Measurements from ENCODE around the gene ZNF618. TPM values are rescaled to one million over a fixed set of nuclear protein-coding genes. Genes with fewer than 3 reads are reported as not detected.

Gene ZNF618
- total RNA-seq, 2 donors from 2014 or later, result 16.6 to 24.9 TPM

DNA sequence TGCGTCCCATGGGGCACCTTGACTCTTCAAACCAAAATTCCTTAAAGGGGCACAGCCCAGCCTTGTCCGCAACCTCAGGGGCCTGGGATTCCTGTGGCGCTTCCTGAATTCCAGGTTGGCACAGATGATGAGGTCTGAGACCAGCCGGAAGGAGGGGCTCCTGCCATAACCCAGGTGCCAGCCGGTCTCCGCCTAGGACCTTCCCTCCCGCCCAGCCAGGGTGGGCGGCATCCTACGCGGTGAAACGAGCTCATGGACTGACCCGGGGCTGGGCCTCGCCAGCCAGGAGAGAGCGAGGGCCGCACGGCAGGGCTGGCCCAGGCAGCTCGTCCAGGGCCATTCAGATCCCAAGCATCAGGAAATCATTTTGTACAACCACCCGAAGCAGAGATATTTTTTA lies 179.0 kb downstream of the ZNF618 start:
- H3K36me3 ChIP-seq, result peaks cover 8% of the 10 kb centered on the region
- DNase-seq (ENCODE audit: low spot score), result no peak

DNA sequence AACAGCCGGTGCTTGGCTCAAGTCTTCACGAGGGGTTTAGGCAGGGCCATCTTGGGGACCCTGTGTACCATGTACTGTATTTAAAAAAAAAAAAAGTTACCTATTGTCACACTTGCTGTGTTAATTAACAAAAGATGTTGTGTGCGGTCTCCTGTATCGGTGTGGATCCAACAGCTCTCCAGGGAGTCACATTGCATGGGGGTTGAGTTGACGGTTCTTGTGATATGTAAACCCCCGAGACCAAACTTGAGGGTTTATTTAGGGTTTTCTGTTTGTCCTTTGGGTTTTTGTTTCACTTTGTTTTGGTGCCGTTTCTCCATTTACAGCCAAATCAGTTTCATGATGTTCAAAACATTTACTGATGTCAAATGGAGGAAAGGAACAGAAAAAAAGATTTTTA lies 179.8 kb downstream of the ZNF618 start:
- H3K27ac ChIP-seq, result no peak overlapping the region
- DNase-seq (ENCODE audit: low spot score), result no peak
- H3K27me3 ChIP-seq (replicated peaks; ENCODE audit: insufficient read depth), result no peaks in the 10 kb centered on the region
- no peaks in the 10 kb centered on the region for H3K9me3 ChIP-seq
- peaks cover 8% of the 10 kb centered on the region for H3K36me3 ChIP-seq
- H3K4me3 ChIP-seq, result no peak overlapping the region
- no peak for ATAC-seq (ENCODE audit: insufficient number of reproducible peaks, low FRiP score, low read depth)
- H3K4me1 ChIP-seq (ENCODE audit: control insufficient read depth in 1 of 2, low read depth in 2 of 2), result peaks cover 13 to 25% of the 10 kb centered on the region in 2 donors
- TF ChIP-seq, protein P1, sequence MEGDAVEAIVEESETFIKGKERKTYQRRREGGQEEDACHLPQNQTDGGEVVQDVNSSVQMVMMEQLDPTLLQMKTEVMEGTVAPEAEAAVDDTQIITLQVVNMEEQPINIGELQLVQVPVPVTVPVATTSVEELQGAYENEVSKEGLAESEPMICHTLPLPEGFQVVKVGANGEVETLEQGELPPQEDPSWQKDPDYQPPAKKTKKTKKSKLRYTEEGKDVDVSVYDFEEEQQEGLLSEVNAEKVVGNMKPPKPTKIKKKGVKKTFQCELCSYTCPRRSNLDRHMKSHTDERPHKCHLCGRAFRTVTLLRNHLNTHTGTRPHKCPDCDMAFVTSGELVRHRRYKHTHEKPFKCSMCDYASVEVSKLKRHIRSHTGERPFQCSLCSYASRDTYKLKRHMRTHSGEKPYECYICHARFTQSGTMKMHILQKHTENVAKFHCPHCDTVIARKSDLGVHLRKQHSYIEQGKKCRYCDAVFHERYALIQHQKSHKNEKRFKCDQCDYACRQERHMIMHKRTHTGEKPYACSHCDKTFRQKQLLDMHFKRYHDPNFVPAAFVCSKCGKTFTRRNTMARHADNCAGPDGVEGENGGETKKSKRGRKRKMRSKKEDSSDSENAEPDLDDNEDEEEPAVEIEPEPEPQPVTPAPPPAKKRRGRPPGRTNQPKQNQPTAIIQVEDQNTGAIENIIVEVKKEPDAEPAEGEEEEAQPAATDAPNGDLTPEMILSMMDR (IDR thresholded peaks at IDR 0.05), result no peak

More for the DNA sequence above, 179.0 kb downstream of the ZNF618 start:
- no peak overlapping the region for H3K27ac ChIP-seq
- H3K9me3 ChIP-seq, result no peaks in the 10 kb centered on the region
- TF ChIP-seq, protein P1 (IDR thresholded peaks at IDR 0.05), result no peak
- peaks cover 10 to 17% of the 10 kb centered on the region in 2 donors for H3K4me1 ChIP-seq (ENCODE audit: control insufficient read depth in 1 of 2, low read depth in 2 of 2)
- H3K27me3 ChIP-seq (replicated peaks; ENCODE audit: insufficient read depth), result no peaks in the 10 kb centered on the region
- ATAC-seq (ENCODE audit: insufficient number of reproducible peaks, low FRiP score, low read depth), result no peak
- no peak overlapping the region for H3K4me3 ChIP-seq

GRCh38 chr9:114056527-114056926 lies 180.4 kb downstream of the ZNF618 start:
- ATAC-seq (ENCODE audit: insufficient number of reproducible peaks, low FRiP score, low read depth) (no peak), DNase-seq (ENCODE audit: low spot score) (no peak)
- peaks cover 8% of the 10 kb centered on the region for H3K36me3 ChIP-seq

DNA sequence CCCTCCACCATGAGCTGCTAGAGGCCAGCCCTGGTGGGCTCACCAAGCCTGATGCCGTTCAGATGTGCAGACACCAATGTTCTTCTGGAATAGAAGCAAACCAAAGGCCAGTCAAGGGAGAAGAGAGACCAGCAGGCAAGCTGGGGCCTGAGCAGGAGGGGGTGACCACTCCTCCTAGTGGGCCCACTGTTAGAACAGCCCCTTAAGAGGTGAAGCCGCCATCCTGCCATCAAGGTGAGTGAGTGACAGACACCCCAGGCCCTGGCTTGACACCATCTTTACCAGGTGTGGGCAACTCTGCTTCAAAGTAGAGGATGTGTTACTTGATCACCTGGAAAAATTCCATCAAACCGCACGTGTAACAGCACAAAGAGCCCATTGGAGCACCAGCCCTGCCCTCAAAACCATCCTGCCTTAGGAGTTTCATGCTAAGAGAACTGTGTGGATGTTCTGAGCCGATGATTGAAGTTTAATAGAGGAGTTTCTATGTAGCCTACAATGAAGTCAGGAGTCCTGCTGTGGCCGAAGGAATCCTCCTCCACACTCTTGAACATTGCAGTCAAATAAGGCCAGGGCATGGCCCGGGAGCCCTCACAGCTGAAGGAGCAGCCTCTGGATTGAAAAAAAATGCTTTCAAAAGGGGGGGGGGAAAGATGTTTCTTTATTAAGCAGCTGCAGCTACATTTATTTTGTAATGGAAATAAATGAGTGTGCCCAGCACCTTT lies 181.2 kb downstream of the ZNF618 start:
- DNase-seq (ENCODE audit: low spot score), result no peak

More at GRCh38 chr9:114056527-114056926, 180.4 kb downstream of the ZNF618 start:
- Histone ChIP-seq H3K9me3 (no peaks in the 10 kb centered on the region), H3K4me3 (no peak overlapping the region), H3K27me3 (replicated peaks; ENCODE audit: insufficient read depth) (no peaks in the 10 kb centered on the region), H3K4me1 (ENCODE audit: control insufficient read depth in 1 of 2, low read depth in 2 of 2) (peaks cover 13 to 27% of the 10 kb centered on the region in 2 donors), H3K27ac (no peak overlapping the region)
- TF ChIP-seq, protein P1 (IDR thresholded peaks at IDR 0.05), result no peak

GRCh38 chr9:114058688-114059046 lies 182.6 kb downstream of the ZNF618 start:
- TF ChIP-seq, protein P1 (IDR thresholded peaks at IDR 0.05), result no peak
- H3K27ac ChIP-seq, result peak overlapping the region; percentile 75 to 77
- H3K27me3 ChIP-seq (replicated peaks; ENCODE audit: insufficient read depth), result no peaks in the 10 kb centered on the region
- DNase-seq (ENCODE audit: low spot score), result no peak
- peaks cover 13 to 27% of the 10 kb centered on the region in 2 donors for H3K4me1 ChIP-seq (ENCODE audit: control insufficient read depth in 1 of 2, low read depth in 2 of 2)
- H3K4me3 ChIP-seq, result no peak overlapping the region
- no peaks in the 10 kb centered on the region for H3K9me3 ChIP-seq
- ATAC-seq (ENCODE audit: insufficient number of reproducible peaks, low FRiP score, low read depth), result no peak
- H3K36me3 ChIP-seq, result peaks cover 3% of the 10 kb centered on the region

More for the DNA sequence above, 181.2 kb downstream of the ZNF618 start:
- Histone ChIP-seq H3K27ac (no peak overlapping the region), H3K4me3 (no peak overlapping the region), H3K36me3 (peaks cover 3% of the 10 kb centered on the region), H3K4me1 (ENCODE audit: control insufficient read depth in 1 of 2, low read depth in 2 of 2) (peaks cover 13 to 27% of the 10 kb centered on the region in 2 donors), H3K27me3 (replicated peaks; ENCODE audit: insufficient read depth) (no peaks in the 10 kb centered on the region), H3K9me3 (no peaks in the 10 kb centered on the region)
- TF ChIP-seq, protein P1 (IDR thresholded peaks at IDR 0.05), result no peak
- ATAC-seq (ENCODE audit: insufficient number of reproducible peaks, low FRiP score, low read depth), result no peak

Measured in thoracic aorta (tissue), 2 donors.